ENCODE measurements around the gene MACF1. TPM values are rescaled to one million over a fixed set of nuclear protein-coding genes. Genes with fewer than 3 reads are reported as not detected.

The MACF1 gene
- total RNA-seq, 5 donors from 2014 or later (not counting 1 experiment from before 2014, with no cell fraction given) = 232 to 596 (median 258) TPM

DNA sequence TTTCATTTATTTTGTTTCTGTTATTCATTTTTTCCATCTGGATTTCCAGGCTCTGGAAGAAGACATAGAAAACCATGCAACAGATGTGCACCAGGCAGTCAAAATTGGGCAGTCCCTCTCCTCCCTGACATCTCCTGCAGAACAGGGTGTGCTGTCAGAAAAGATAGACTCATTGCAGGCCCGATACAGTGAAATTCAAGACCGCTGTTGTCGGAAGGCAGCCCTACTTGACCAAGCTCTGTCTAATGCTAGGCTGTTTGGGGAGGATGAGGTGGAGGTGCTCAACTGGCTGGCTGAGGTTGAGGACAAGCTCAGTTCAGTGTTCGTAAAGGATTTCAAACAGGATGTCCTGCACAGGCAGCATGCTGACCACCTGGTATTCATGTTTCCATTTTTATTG, 223.4 kb downstream of the MACF1 start:
- Mint-ChIP-seq H3K4me3 (no peak overlapping the region), H3K9me3 (no peaks in the 10 kb centered on the region), H3K27me3 (no peaks in the 10 kb centered on the region), H3K36me3 (peaks cover 70% of the 10 kb centered on the region), H3K27ac (no peak overlapping the region), H3K4me1 (peaks cover 3 to 10% (median 6%) of the 10 kb centered on the region in 3 donors)
- 100% methylated on average over 1 of the region's 4 CpGs for WGBS (ENCODE audit: insufficient coverage)
- H3K36me3 ChIP-seq (ENCODE audit: control insufficient read depth in 2 of 2, extremely low read depth in 1 of 2, insufficient read depth in 1 of 2, low read length in 1 of 2) = peaks cover 0 to 87% of the 10 kb centered on the region in 2 donors
- ChIA-PET POLR2A (interaction anchor here in 1 of 2 donors (0.6 kb wide), 1 partner anchor 220 kb away, joined by 6 read pairs; no protein-coding TSS in a partner anchor), CTCF (no interaction called here)
- DNase-seq = no peak
- H3K27me3 ChIP-seq (replicated peaks in 1 of 2; ENCODE audit: control insufficient read depth in 2 of 2, extremely low read depth in 1 of 2, insufficient read depth in 2 of 2, low read length in 1 of 2) = no peaks in the 10 kb centered on the region
- H3K9me3 ChIP-seq = no peaks in the 10 kb centered on the region
- no peak for ATAC-seq (replicated peaks in 1 of 4)
- no peak overlapping the region for H3K27ac ChIP-seq (ENCODE audit: low read length)
- no peaks in the 10 kb centered on the region for H3K4me1 ChIP-seq (ENCODE audit: control insufficient read depth in 1 of 2, extremely low read depth in 1 of 2, insufficient read depth in 2 of 2, low read length in 2 of 2)
- H3K4me3 ChIP-seq (ENCODE audit: control insufficient read depth in 1 of 2, extremely low read depth in 1 of 2, low read length in 1 of 2) = no peak overlapping the region

DNA sequence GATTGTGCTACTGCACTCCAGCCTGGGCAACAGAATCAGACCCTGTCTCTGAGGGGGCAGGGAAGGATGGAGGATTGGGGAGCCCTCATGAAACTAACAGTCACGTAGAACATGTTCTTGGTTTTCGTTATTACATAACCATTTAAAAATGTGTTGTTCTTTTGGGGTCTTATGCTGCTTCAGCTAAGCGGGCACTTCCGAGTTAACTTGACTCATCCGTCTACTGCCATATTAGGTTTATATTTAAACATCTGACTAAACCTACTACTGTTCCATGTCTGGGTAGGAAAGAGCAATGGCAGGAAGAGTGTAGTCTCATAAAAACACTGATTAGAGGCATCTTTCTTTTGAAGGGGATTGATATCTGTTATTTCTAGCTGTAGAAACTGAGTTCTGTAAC, 227.4 kb downstream of the MACF1 start:
- no peaks in the 10 kb centered on the region for H3K4me1 Mint-ChIP-seq
- H3K36me3 Mint-ChIP-seq = peaks cover 77% of the 10 kb centered on the region
- H3K9me3 Mint-ChIP-seq = no peaks in the 10 kb centered on the region
- ChIA-PET CTCF (no interaction called here), POLR2A (no interaction called here)
- no peak overlapping the region for H3K4me3 Mint-ChIP-seq
- no peaks in the 10 kb centered on the region for H3K27me3 Mint-ChIP-seq
- WGBS (ENCODE audit: insufficient coverage) = no CpG with 5 or more reads among the region's 5 CpGs
- Histone ChIP-seq H3K27me3 (replicated peaks in 1 of 2; ENCODE audit: control insufficient read depth in 2 of 2, extremely low read depth in 1 of 2, insufficient read depth in 2 of 2, low read length in 1 of 2) (no peaks in the 10 kb centered on the region), H3K4me3 (ENCODE audit: control insufficient read depth in 1 of 2, extremely low read depth in 1 of 2, low read length in 1 of 2) (no peak overlapping the region), H3K27ac (ENCODE audit: low read length) (no peak overlapping the region), H3K4me1 (ENCODE audit: control insufficient read depth in 1 of 2, extremely low read depth in 1 of 2, insufficient read depth in 2 of 2, low read length in 2 of 2) (no peaks in the 10 kb centered on the region), H3K36me3 (ENCODE audit: control insufficient read depth in 2 of 2, extremely low read depth in 1 of 2, insufficient read depth in 1 of 2, low read length in 1 of 2) (peaks cover 0 to 90% of the 10 kb centered on the region in 2 donors), H3K9me3 (no peaks in the 10 kb centered on the region)
- ATAC-seq (replicated peaks in 1 of 4) (no peak), DNase-seq (no peak)
- H3K27ac Mint-ChIP-seq = peak overlapping the region in 1 of 2 donors; percentile 34

DNA sequence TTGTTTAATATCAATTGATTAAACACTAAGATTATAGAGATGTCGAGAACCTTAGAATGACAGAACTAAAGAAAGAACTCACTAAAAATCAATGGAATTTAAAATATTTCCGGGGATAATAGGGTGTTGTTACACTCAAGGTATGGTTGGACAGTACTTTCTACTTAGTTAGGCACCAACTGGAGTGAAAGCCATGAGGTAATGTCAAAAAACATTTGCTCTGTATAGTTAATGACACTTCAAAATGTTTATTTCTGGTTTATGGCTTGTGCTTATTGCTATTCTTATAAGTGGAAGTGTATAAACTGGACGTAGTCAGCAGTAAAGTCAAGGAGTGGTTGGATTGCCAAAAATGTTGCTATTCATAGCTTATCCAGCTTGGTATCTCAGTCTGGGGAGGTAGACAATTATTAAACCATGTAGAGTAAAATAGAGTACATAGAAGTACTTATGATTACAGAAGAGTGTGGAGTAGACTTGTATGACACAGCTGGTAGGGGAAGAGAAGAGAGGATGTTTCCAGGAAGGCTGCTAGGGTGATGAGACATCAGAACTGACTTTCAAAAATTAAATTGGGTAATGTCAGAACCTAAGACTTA, 230.4 kb downstream of the MACF1 start:
- Mint-ChIP-seq H3K9me3 (no peaks in the 10 kb centered on the region), H3K36me3 (peaks cover 62% of the 10 kb centered on the region), H3K27ac (peak overlapping the region; percentile 3 to 11), H3K4me1 (no peaks in the 10 kb centered on the region), H3K4me3 (no peak overlapping the region), H3K27me3 (no peaks in the 10 kb centered on the region)
- no peak for ATAC-seq (replicated peaks in 1 of 4)
- peaks cover 0 to 88% of the 10 kb centered on the region in 2 donors for H3K36me3 ChIP-seq (ENCODE audit: control insufficient read depth in 2 of 2, extremely low read depth in 1 of 2, insufficient read depth in 1 of 2, low read length in 1 of 2)
- H3K9me3 ChIP-seq = no peaks in the 10 kb centered on the region
- 100% methylated on average over 1 of the region's 3 CpGs for WGBS (ENCODE audit: insufficient coverage)
- no peaks in the 10 kb centered on the region for H3K4me1 ChIP-seq (ENCODE audit: control insufficient read depth in 1 of 2, extremely low read depth in 1 of 2, insufficient read depth in 2 of 2, low read length in 2 of 2)
- no peaks in the 10 kb centered on the region for H3K27me3 ChIP-seq (replicated peaks in 1 of 2; ENCODE audit: control insufficient read depth in 2 of 2, extremely low read depth in 1 of 2, insufficient read depth in 2 of 2, low read length in 1 of 2)
- ChIA-PET CTCF (interaction anchor here in 1 of 2 donors (0.7 kb wide), 1 partner anchor 8 kb away, joined by 5 read pairs; no protein-coding TSS in a partner anchor), POLR2A (interaction anchor here in 1 of 2 donors (0.7 kb wide), 1 partner anchor 45 kb away, joined by 3 read pairs; no protein-coding TSS in a partner anchor)
- DNase-seq = no peak
- H3K4me3 ChIP-seq (ENCODE audit: control insufficient read depth in 1 of 2, extremely low read depth in 1 of 2, low read length in 1 of 2) = no peak overlapping the region
- H3K27ac ChIP-seq (ENCODE audit: low read length) = no peak overlapping the region

DNA sequence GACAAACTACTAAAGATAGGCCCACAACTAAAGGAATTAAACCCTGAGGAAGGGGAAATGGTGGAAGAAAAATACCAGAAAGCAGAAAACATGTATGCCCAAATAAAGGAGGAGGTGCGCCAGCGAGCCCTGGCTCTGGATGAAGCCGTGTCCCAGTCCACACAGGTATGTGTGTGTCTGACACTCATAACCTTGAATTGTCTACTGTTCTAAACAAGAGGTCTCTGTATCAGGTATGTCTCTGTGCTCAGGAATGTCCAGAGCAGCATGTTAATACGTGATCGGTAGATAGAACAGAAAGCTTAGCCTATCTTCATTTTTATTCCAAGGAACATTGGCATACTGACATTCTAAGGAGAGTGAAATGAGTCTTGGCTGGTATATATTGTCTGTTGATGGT, 231.1 kb downstream of the MACF1 start:
- H3K27ac Mint-ChIP-seq = peak overlapping the region in 1 of 2 donors; percentile 13
- 100% methylated on average over 1 of the region's 5 CpGs for WGBS (ENCODE audit: insufficient coverage)
- H3K4me3 Mint-ChIP-seq = no peak overlapping the region
- H3K27me3 Mint-ChIP-seq = no peaks in the 10 kb centered on the region
- no peaks in the 10 kb centered on the region for H3K4me1 Mint-ChIP-seq
- H3K9me3 ChIP-seq = no peaks in the 10 kb centered on the region
- no peak for DNase-seq
- H3K4me3 ChIP-seq (ENCODE audit: control insufficient read depth in 1 of 2, extremely low read depth in 1 of 2, low read length in 1 of 2) = no peak overlapping the region
- no peaks in the 10 kb centered on the region for H3K4me1 ChIP-seq (ENCODE audit: control insufficient read depth in 1 of 2, extremely low read depth in 1 of 2, insufficient read depth in 2 of 2, low read length in 2 of 2)
- no peak for ATAC-seq (replicated peaks in 1 of 4)
- peaks cover 0 to 90% of the 10 kb centered on the region in 2 donors for H3K36me3 ChIP-seq (ENCODE audit: control insufficient read depth in 2 of 2, extremely low read depth in 1 of 2, insufficient read depth in 1 of 2, low read length in 1 of 2)
- H3K27me3 ChIP-seq (replicated peaks in 1 of 2; ENCODE audit: control insufficient read depth in 2 of 2, extremely low read depth in 1 of 2, insufficient read depth in 2 of 2, low read length in 1 of 2) = no peaks in the 10 kb centered on the region
- H3K9me3 Mint-ChIP-seq = no peaks in the 10 kb centered on the region
- CTCF ChIA-PET = no interaction called here
- no peak overlapping the region for H3K27ac ChIP-seq (ENCODE audit: low read length)
- POLR2A ChIA-PET = no interaction called here
- peaks cover 59% of the 10 kb centered on the region for H3K36me3 Mint-ChIP-seq

DNA sequence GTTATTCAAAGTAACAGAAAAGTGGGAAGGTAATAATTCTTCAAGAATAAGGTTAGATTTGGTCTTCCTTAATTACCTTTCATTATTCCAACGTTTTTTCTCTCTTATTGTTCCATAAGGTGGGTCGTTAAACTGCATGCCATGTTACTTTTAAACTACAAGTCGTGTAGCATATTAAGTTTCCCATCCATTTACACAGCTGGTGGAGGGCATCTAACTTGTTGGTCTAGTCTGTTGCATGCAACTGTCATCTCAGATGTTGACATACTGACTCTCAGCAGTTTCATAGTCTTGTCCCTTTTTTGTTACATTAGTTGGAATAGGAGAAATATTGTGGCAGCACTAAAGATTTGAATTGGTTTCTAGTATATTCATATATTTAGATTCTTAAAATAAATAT, 232.3 kb downstream of the MACF1 start:
- no peaks in the 10 kb centered on the region for H3K27me3 Mint-ChIP-seq
- no peak overlapping the region for H3K4me3 Mint-ChIP-seq
- WGBS (ENCODE audit: insufficient coverage) = no CpG with 5 or more reads among the region's 3 CpGs
- peak overlapping the region in 1 of 2 donors; percentile 32 for H3K27ac Mint-ChIP-seq
- no peak for ATAC-seq (replicated peaks in 1 of 4)
- no peak for DNase-seq
- POLR2A ChIA-PET = no interaction called here
- CTCF ChIA-PET = no interaction called here
- H3K9me3 ChIP-seq = no peaks in the 10 kb centered on the region
- no peak overlapping the region for H3K27ac ChIP-seq (ENCODE audit: low read length)
- H3K27me3 ChIP-seq (replicated peaks in 1 of 2; ENCODE audit: control insufficient read depth in 2 of 2, extremely low read depth in 1 of 2, insufficient read depth in 2 of 2, low read length in 1 of 2) = no peaks in the 10 kb centered on the region
- H3K36me3 ChIP-seq (ENCODE audit: control insufficient read depth in 2 of 2, extremely low read depth in 1 of 2, insufficient read depth in 1 of 2, low read length in 1 of 2) = peaks cover 5 to 90% of the 10 kb centered on the region in 2 donors
- peaks cover 57% of the 10 kb centered on the region for H3K36me3 Mint-ChIP-seq
- no peaks in the 10 kb centered on the region for H3K4me1 ChIP-seq (ENCODE audit: control insufficient read depth in 1 of 2, extremely low read depth in 1 of 2, insufficient read depth in 2 of 2, low read length in 2 of 2)
- no peak overlapping the region for H3K4me3 ChIP-seq (ENCODE audit: control insufficient read depth in 1 of 2, extremely low read depth in 1 of 2, low read length in 1 of 2)
- H3K9me3 Mint-ChIP-seq = no peaks in the 10 kb centered on the region
- no peaks in the 10 kb centered on the region for H3K4me1 Mint-ChIP-seq

DNA sequence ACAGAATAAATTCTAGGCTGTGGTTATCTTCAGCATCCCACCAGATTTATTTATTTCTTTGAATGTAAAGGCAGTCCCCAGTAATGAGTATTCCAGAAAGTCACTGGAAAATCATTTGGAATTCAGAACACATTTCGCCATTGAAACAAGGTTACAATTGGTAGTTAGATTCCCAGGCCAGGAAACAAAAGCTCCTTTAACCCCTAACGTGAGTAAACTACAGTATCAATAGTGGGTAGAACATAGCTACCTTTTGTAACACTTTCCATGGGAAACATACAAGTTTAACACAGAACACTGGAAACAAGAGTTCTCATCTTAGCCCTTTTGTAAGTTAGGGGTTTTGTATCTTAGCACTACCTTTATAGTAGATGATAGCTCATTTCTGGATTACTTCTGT, 233.5 kb downstream of the MACF1 start:
- ATAC-seq (replicated peaks in 1 of 4) = no peak
- no CpG with 5 or more reads among the region's 2 CpGs for WGBS (ENCODE audit: insufficient coverage)
- Histone ChIP-seq H3K27ac (ENCODE audit: low read length) (no peak overlapping the region), H3K4me3 (ENCODE audit: control insufficient read depth in 1 of 2, extremely low read depth in 1 of 2, low read length in 1 of 2) (no peak overlapping the region), H3K27me3 (replicated peaks in 1 of 2; ENCODE audit: control insufficient read depth in 2 of 2, extremely low read depth in 1 of 2, insufficient read depth in 2 of 2, low read length in 1 of 2) (no peaks in the 10 kb centered on the region), H3K4me1 (ENCODE audit: control insufficient read depth in 1 of 2, extremely low read depth in 1 of 2, insufficient read depth in 2 of 2, low read length in 2 of 2) (no peaks in the 10 kb centered on the region), H3K9me3 (no peaks in the 10 kb centered on the region), H3K36me3 (ENCODE audit: control insufficient read depth in 2 of 2, extremely low read depth in 1 of 2, insufficient read depth in 1 of 2, low read length in 1 of 2) (peaks cover 10 to 90% of the 10 kb centered on the region in 2 donors)
- H3K9me3 Mint-ChIP-seq = no peaks in the 10 kb centered on the region
- H3K4me1 Mint-ChIP-seq = no peaks in the 10 kb centered on the region
- H3K27me3 Mint-ChIP-seq = no peaks in the 10 kb centered on the region
- no peak overlapping the region for H3K4me3 Mint-ChIP-seq
- no peak for DNase-seq
- ChIA-PET POLR2A (no interaction called here), CTCF (interaction anchor here in 1 of 2 donors (0.5 kb wide), 1 partner anchor 13 kb away, joined by 3 read pairs; no protein-coding TSS in a partner anchor)
- peaks cover 63% of the 10 kb centered on the region for H3K36me3 Mint-ChIP-seq
- no peak overlapping the region for H3K27ac Mint-ChIP-seq
